HepG2 (cell line): Measurements from ENCODE around the gene DOCK1. TPM values are rescaled to one million over a fixed set of nuclear protein-coding genes. Genes with fewer than 3 reads are reported as not detected.

Experiments
- ATAC-seq: fragments of 200-7000 bp; cut with Tn5 transposase; 3 replicates; pipeline ENCODE4 v1.9.1; 2020; ENCODE audit warnings: mild to moderate bottlenecking, moderate library complexity
- BruUV-seq: library from RNA; stranded (reverse); fragments of 400-500 nt; replicated peaks from 2 replicates; lab custom pipeline; 2021; lab: Mats Ljungman, UMichigan
- CTCF ChIA-PET: fragments of 300-600 bp; formaldehyde crosslinking; extraction: SDS; loops from one replicate; lab custom pipeline; 2021; ENCODE audit warnings: low total read pairs, inconsistent platforms, low intra/inter-chr PET ratio; lab: Yijun Ruan, JAX
- POLR2A ChIA-PET: fragments of 350-600 bp; sonication (Branson Sonifier 250); formaldehyde crosslinking; loops from one replicate; lab custom pipeline; 2020; ENCODE audit warnings: antibody characterized with exemption, inconsistent platforms; lab: Yijun Ruan, JAX
- DNase-seq: peaks from one replicate; pipeline ENCODE4 v3.0.0-alpha.2; 2015; ENCODE audit warnings: low spot score
- FAIRE-seq: peaks from 3 replicates; lab custom pipeline; 2011; peaks lifted over from hg19 to GRCh38; lab: Jason Lieb, UNC
- H2AFZ ChIP-seq: one replicate; pipeline ENCODE4 v1.6.1; 2011; ENCODE audit warnings: low read length, inconsistent platforms
- H3K27ac ChIP-seq: fragments of 300-600 bp; 3 replicates; pipeline ENCODE4 v1.8.0; 2011; ENCODE audit warnings: mixed run types, mild to moderate bottlenecking, mixed read lengths, low read length, inconsistent platforms; ENCODE audit not compliant: insufficient read depth; ENCODE audit errors: extremely low read length
- H3K27me3 ChIP-seq, 2 experiments: fragments of 200-600 bp in 1 of 2; 2 replicates in 1 of 2; 3 replicates in 1 of 2; pipeline versions ENCODE4 v1.6.0 to v1.8.0; 2011; ENCODE audit warnings: low read length in 2 of 2, mild to moderate bottlenecking in 2 of 2, moderate library complexity in 2 of 2, inconsistent platforms in 1 of 2; ENCODE audit not compliant: insufficient read depth in 2 of 2, control insufficient read depth in 1 of 2
- H3K36me3 ChIP-seq, 2 experiments: fragments of 200-600 bp in 1 of 2; replicated peaks in 1 of 2; 2 replicates in 1 of 2; 3 replicates in 1 of 2; pipeline versions ENCODE4 v1.5.1 to v1.8.0; 2011; ENCODE audit warnings: low read length in 2 of 2, inconsistent platforms in 1 of 2; ENCODE audit not compliant: insufficient read depth in 2 of 2, control insufficient read depth in 1 of 2
- H3K4me1 ChIP-seq: 2 replicates; pipeline ENCODE4 v1.5.1; 2012; ENCODE audit warnings: low read length, inconsistent platforms; ENCODE audit not compliant: insufficient read depth
- H3K4me2 ChIP-seq: 2 replicates; pipeline ENCODE4 v1.6.0; 2011; ENCODE audit warnings: low read depth, low read length, inconsistent platforms
- H3K4me3 ChIP-seq, 3 experiments: fragments of 200-600 bp in 1 of 3; sonication (generic), shearing (Covaris generic) in 1 of 3; replicated peaks in 1 of 3; 2 replicates each; pipeline ENCODE4 v1.5.1; 2011 to 2016; ENCODE audit warnings: low read length in 3 of 3, inconsistent platforms in 2 of 3, low read depth in 2 of 3, mild to moderate bottlenecking in 2 of 3, control low read depth in 1 of 3, mixed read lengths in 1 of 3; ENCODE audit not compliant: insufficient read depth in 1 of 3
- H3K79me2 ChIP-seq: one replicate; pipeline ENCODE4 v1.6.1; 2011; ENCODE audit warnings: low read length, inconsistent platforms; ENCODE audit not compliant: insufficient read depth
- H3K9ac ChIP-seq: 2 replicates; pipeline ENCODE4 v1.6.0; 2011; ENCODE audit warnings: mild to moderate bottlenecking, low read depth, low read length, inconsistent platforms; ENCODE audit not compliant: insufficient read depth
- H3K9me3 ChIP-seq: 2 replicates; pipeline ENCODE4 v1.5.1; 2012; ENCODE audit warnings: mild to moderate bottlenecking, low read length
- H4K20me1 ChIP-seq: 2 replicates; pipeline ENCODE4 v1.6.0; 2011; ENCODE audit warnings: inconsistent platforms, mild to moderate bottlenecking, low read length, moderate library complexity; ENCODE audit not compliant: insufficient read depth
- ARHGAP35 ChIP-seq: sonication (generic); formaldehyde crosslinking; IDR thresholded peaks from 2 replicates; pipeline ENCODE4 v1.9.0; 2022; ENCODE audit warnings: mild to moderate bottlenecking, inconsistent platforms, moderate library complexity, missing genetic modification reagents, borderline replicate concordance
- CTCF ChIP-seq: sonication (generic); formaldehyde crosslinking; IDR thresholded peaks from 2 replicates; pipeline ENCODE4 v1.5.0; 2020; ENCODE audit warnings: mild to moderate bottlenecking, missing genetic modification reagents, moderate library complexity
- HOXA7 ChIP-seq: sonication (generic); formaldehyde crosslinking; IDR thresholded peaks from 2 replicates; pipeline ENCODE4 v1.8.1; 2022; ENCODE audit warnings: mild to moderate bottlenecking, missing genetic modification reagents, moderate library complexity
- MAFG ChIP-seq: sonication (generic); formaldehyde crosslinking; IDR thresholded peaks from 2 replicates; pipeline ENCODE4 v1.5.1; 2020; ENCODE audit warnings: mild to moderate bottlenecking, missing genetic modification reagents
- MLX ChIP-seq: IDR thresholded peaks from 2 replicates; pipeline ENCODE4 v1.6.1; 2016
- NR2C2 ChIP-seq: sonication (generic); formaldehyde crosslinking; IDR thresholded peaks from 2 replicates; pipeline ENCODE4 v1.4.0; 2020; ENCODE audit warnings: missing genetic modification reagents, mild to moderate bottlenecking, moderate library complexity, borderline replicate concordance
- SATB2 ChIP-seq: sonication (generic); formaldehyde crosslinking; IDR thresholded peaks from 2 replicates; pipeline ENCODE4 v1.5.0; 2020; ENCODE audit warnings: missing genetic modification reagents
- ZNF281 ChIP-seq: sonication (generic); formaldehyde crosslinking; IDR thresholded peaks from 2 replicates; pipeline ENCODE4 v1.4.0; 2020; ENCODE audit warnings: missing genetic modification reagents, borderline replicate concordance
- ZNF343 ChIP-seq: sonication (generic); formaldehyde crosslinking; IDR thresholded peaks from 2 replicates; pipeline ENCODE4 v1.4.0; 2020; ENCODE audit warnings: mild to moderate bottlenecking, missing genetic modification reagents
- ZNF646 ChIP-seq: sonication (generic); formaldehyde crosslinking; IDR thresholded peaks from 2 replicates; pipeline ENCODE4 v1.9.0; 2021; ENCODE audit warnings: mild to moderate bottlenecking, missing genetic modification reagents
- WGBS: methylation state at CpG from one replicate; pipeline ENCODE4 v1.1.6; 2017; ENCODE audit warnings: low lambda C conversion rate; 5-methylcytosine and 5-hydroxymethylcytosine counted together
- in situ Hi-C: cut with HindIII; loops from 2 replicates; pipeline ENCODE4 v1.10.0; 2017; ENCODE audit warnings: low pct_unique_long_range_greater_than_20kb; ENCODE audit not compliant: extremely low pct_ligation_motif_present
- intact Hi-C: fragments of 100-400 bp; cut with micrococcal nuclease; formaldehyde crosslinking; loops from one replicate; pipeline ENCODE4 v1.10.0; 2022; ENCODE audit not compliant: unreplicated experiment
- polyA plus RNA-seq, 8 experiments: library from polyadenylated mRNA; depleted of rRNA in 3 of 8; stranded (reverse) in 7 of 8; unstranded in 1 of 8; fragments of >200 nt; fragmentation: Illumina TruSeq in 4 of 8; extraction: Trizol in 4 of 8; gene quantifications; 2 replicates each; pipeline versions ENCODE4 v1.2.1 to v1.2.3, GENCODE V29; 2011 to 2016; ENCODE audit warnings: low read depth in 4 of 8, missing spikeins in 1 of 8, mixed read lengths in 1 of 8; ENCODE audit not compliant: insufficient read depth in 1 of 8
- total RNA-seq, 5 experiments: library from RNA; depleted of rRNA; stranded (reverse); fragments of >200 nt; fragmentation: Illumina TruSeq; extraction: Trizol; gene quantifications; 2 replicates each; pipeline ENCODE4 v1.2.3, GENCODE V29; 2016; ENCODE audit warnings: low read depth in 1 of 5
- TF ChIP-seq, protein P1 (sequence below): IDR thresholded peaks from 2 replicates; pipeline ENCODE4 v1.6.1; 2016; ENCODE audit warnings: mild to moderate bottlenecking

Gene DOCK1
- total and polyA plus RNA-seq, 2 of the 13 experiments (the other 11 are each of a cell fraction or from before 2014, with no cell fraction given), result 8.3 to 25.5 TPM

DNA sequence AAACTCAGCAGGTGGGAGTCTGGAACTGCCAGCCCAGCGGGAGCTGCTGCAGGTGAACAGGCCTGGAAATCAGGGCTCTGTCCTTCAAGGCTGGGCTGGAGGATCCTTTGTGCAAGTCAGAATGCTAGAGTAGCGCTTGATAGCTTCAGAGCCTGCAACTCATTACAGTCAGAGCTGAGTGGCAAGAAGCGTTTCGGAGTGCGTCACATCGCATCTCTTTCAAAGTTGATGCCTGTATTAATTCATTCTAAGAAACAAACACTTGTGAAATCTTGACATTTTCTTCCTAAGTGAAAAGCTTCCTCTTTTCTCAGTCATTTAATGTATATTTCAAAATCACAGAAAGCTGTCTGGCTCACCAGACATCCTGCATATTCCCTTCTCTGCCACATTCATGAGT lies 522.7 kb downstream of the DOCK1 start:
- intact Hi-C loops, result no loop called here
- Histone ChIP-seq H3K9ac (no peak overlapping the region), H4K20me1 (no peaks in the 10 kb centered on the region), H3K4me2 (no peak overlapping the region), H3K27me3 (no peaks in the 10 kb centered on the region), H3K36me3 (peaks cover 7 to 9% of the 10 kb centered on the region in 2 experiments; a peak in 3 of 5 replicates), H3K27ac (no peak overlapping the region), H2AFZ (no peak overlapping the region), H3K79me2 (no peaks in the 10 kb centered on the region), H3K9me3 (no peaks in the 10 kb centered on the region), H3K4me1 (no peaks in the 10 kb centered on the region), H3K4me3 (no peak overlapping the region)
- in situ Hi-C loops, result no loop called here
- ChIA-PET POLR2A (no interaction called here), CTCF (no interaction called here)
- no TSS peak for BruUV-seq
- WGBS, result 99% methylated on average over 6 of the region's 6 CpGs
- FAIRE-seq (no peak), ATAC-seq (no peak), DNase-seq (no peak)
- TF ChIP-seq ZNF281 (CRISPR knock-in tag) (no peak), NR2C2 (no peak), SATB2 (no peak), ZNF646 (CRISPR knock-in tag) (no peak), CTCF (no peak), MLX (CRISPR knock-in tag) (no peak), ZNF343 (CRISPR knock-in tag) (no peak), ARHGAP35 (no peak), HOXA7 (CRISPR knock-in tag) (no peak), MAFG (no peak)
- TF ChIP-seq, protein P1, sequence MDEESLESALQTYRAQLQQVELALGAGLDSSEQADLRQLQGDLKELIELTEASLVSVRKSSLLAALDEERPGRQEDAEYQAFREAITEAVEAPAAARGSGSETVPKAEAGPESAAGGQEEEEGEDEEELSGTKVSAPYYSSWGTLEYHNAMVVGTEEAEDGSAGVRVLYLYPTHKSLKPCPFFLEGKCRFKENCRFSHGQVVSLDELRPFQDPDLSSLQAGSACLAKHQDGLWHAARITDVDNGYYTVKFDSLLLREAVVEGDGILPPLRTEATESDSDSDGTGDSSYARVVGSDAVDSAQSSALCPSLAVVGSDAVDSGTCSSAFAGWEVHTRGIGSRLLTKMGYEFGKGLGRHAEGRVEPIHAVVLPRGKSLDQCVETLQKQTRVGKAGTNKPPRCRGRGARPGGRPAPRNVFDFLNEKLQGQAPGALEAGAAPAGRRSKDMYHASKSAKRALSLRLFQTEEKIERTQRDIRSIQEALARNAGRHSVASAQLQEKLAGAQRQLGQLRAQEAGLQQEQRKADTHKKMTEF (CRISPR knock-in tag), result no peak
